H9 (cell line): ENCODE data around the gene ADAM8. TPM values are rescaled to one million over a fixed set of nuclear protein-coding genes. Genes with fewer than 3 reads are reported as not detected.

Experiments used
- DNase-seq: peaks from one replicate; pipeline ENCODE4 v3.0.0-alpha.2; 2017
- H2AFZ ChIP-seq: one replicate; pipeline ENCODE4 v1.6.1; 2013; ENCODE audit warnings: mild to moderate bottlenecking, low read length, control low read depth, moderate library complexity
- H2AK5ac ChIP-seq: 2 replicates; pipeline ENCODE4 v1.6.1; 2013; ENCODE audit warnings: low read length, control low read depth, mixed read lengths; ENCODE audit not compliant: insufficient read length
- H2BK120ac ChIP-seq: one replicate; pipeline ENCODE4 v1.6.1; 2013; ENCODE audit warnings: low read depth, mild to moderate bottlenecking, low read length, control low read depth, inconsistent platforms; ENCODE audit not compliant: poor library complexity, severe bottlenecking
- H2BK12ac ChIP-seq: 2 replicates; pipeline ENCODE4 v1.6.1; 2013; ENCODE audit warnings: low read length, control low read depth, mixed read lengths, low read depth; ENCODE audit not compliant: insufficient read length
- H2BK15ac ChIP-seq: 2 replicates; pipeline ENCODE4 v1.6.1; 2013; ENCODE audit warnings: low read depth, low read length, control low read depth
- H2BK20ac ChIP-seq: one replicate; pipeline ENCODE4 v1.6.1; 2013; ENCODE audit warnings: low read depth, mild to moderate bottlenecking, low read length, control low read depth, inconsistent platforms; ENCODE audit not compliant: poor library complexity, severe bottlenecking
- H2BK5ac ChIP-seq: 2 replicates; pipeline ENCODE4 v1.6.1; 2013; ENCODE audit warnings: low read length, control low read depth, mixed read lengths; ENCODE audit not compliant: insufficient read length
- H3K14ac ChIP-seq: 2 replicates; pipeline ENCODE4 v1.6.1; 2013; ENCODE audit warnings: low read length, control low read depth; ENCODE audit not compliant: insufficient read depth
- H3K18ac ChIP-seq: 2 replicates; pipeline ENCODE4 v1.6.1; 2013; ENCODE audit warnings: low read depth, mild to moderate bottlenecking, mixed read lengths, low read length, control low read depth; ENCODE audit not compliant: insufficient read length
- H3K23ac ChIP-seq: 2 replicates; pipeline ENCODE4 v1.6.1; 2013; ENCODE audit warnings: low read length, control low read depth, mixed read lengths, low read depth; ENCODE audit not compliant: insufficient read length
- H3K23me2 ChIP-seq: 2 replicates; pipeline ENCODE4 v1.6.1; 2013; ENCODE audit warnings: low read depth, mild to moderate bottlenecking, mixed read lengths, low read length, control low read depth; ENCODE audit not compliant: insufficient read length, poor library complexity, severe bottlenecking
- H3K27ac ChIP-seq: 2 replicates; pipeline ENCODE4 v1.5.1; 2013; ENCODE audit warnings: low read length, control low read depth, mixed read lengths, low read depth; ENCODE audit not compliant: insufficient read length
- H3K27me3 ChIP-seq: 2 replicates; pipeline ENCODE4 v1.6.1; 2013; ENCODE audit warnings: low read length, control low read depth, inconsistent platforms; ENCODE audit not compliant: insufficient read depth
- H3K4ac ChIP-seq: 2 replicates; pipeline ENCODE4 v1.6.1; 2013; ENCODE audit warnings: low read depth, mild to moderate bottlenecking, control low read depth, inconsistent platforms, low read length, moderate library complexity
- H3K4me1 ChIP-seq: 2 replicates; pipeline ENCODE4 v1.6.1; 2013; ENCODE audit warnings: low read length, control low read depth, inconsistent platforms; ENCODE audit not compliant: insufficient read depth
- H3K4me2 ChIP-seq: 2 replicates; pipeline ENCODE4 v1.6.1; 2013; ENCODE audit warnings: low read length, control low read depth, mixed read lengths; ENCODE audit not compliant: insufficient read length, insufficient read depth
- H3K56ac ChIP-seq: 2 replicates; pipeline ENCODE4 v1.6.1; 2013; ENCODE audit warnings: low read depth, mild to moderate bottlenecking, mixed read lengths, low read length, control low read depth; ENCODE audit not compliant: insufficient read length
- H3K79me1 ChIP-seq: 2 replicates; pipeline ENCODE4 v1.6.1; 2013; ENCODE audit warnings: low read depth, mild to moderate bottlenecking, moderate library complexity, low read length, control low read depth, inconsistent platforms; ENCODE audit not compliant: insufficient read depth, poor library complexity, severe bottlenecking
- H3K79me2 ChIP-seq: 2 replicates; pipeline ENCODE4 v1.6.1; 2013; ENCODE audit warnings: low read length, control low read depth, inconsistent platforms; ENCODE audit not compliant: insufficient read depth
- H3K9ac ChIP-seq: 2 replicates; pipeline ENCODE4 v1.6.1; 2013; ENCODE audit warnings: low read length, control low read depth, mixed read lengths; ENCODE audit not compliant: insufficient read length; ENCODE audit errors: extremely low read depth
- H3K9me3 ChIP-seq: one replicate; pipeline ENCODE4 v1.6.1; 2013; ENCODE audit warnings: low read depth, low read length, inconsistent platforms; ENCODE audit not compliant: control insufficient read depth
- H3T11ph ChIP-seq: one replicate; pipeline ENCODE4 v1.6.1; 2013; ENCODE audit warnings: mild to moderate bottlenecking, low read length, control low read depth, inconsistent platforms
- H4K20me1 ChIP-seq: one replicate; pipeline ENCODE4 v1.6.1; 2013; ENCODE audit not compliant: control insufficient read depth, insufficient read length, insufficient read depth
- H4K5ac ChIP-seq: 2 replicates; pipeline ENCODE4 v1.6.1; 2013; ENCODE audit warnings: low read depth, mild to moderate bottlenecking, mixed read lengths, low read length, control low read depth; ENCODE audit not compliant: insufficient read length
- H4K8ac ChIP-seq: replicated peaks from 2 replicates; pipeline ENCODE4 v1.6.1; 2013; ENCODE audit warnings: low read length, control low read depth, mixed read lengths, low read depth; ENCODE audit not compliant: insufficient read length
- H4K91ac ChIP-seq: 2 replicates; pipeline ENCODE4 v1.6.1; 2013; ENCODE audit warnings: low read depth, mild to moderate bottlenecking, moderate library complexity, mixed read lengths, low read length, control low read depth; ENCODE audit not compliant: insufficient read length
- H3K27ac Mint-ChIP-seq, 3 experiments: 2 replicates in 2 of 3; 3 replicates in 1 of 3; pipeline ENCODE4 v1.8.0; 2020 to 2021; ENCODE audit warnings: mixed read lengths in 3 of 3, mild to moderate bottlenecking in 1 of 3, moderate library complexity in 1 of 3
- H3K27me3 Mint-ChIP-seq: 2 replicates; pipeline ENCODE4 v1.8.0; 2021; ENCODE audit warnings: low read depth, mild to moderate bottlenecking, moderate library complexity, mixed read lengths
- H3K36me3 Mint-ChIP-seq, 3 experiments: 2 replicates in 2 of 3; 3 replicates in 1 of 3; pipeline ENCODE4 v1.8.0; 2020 to 2021; ENCODE audit warnings: low read depth in 3 of 3, mixed read lengths in 3 of 3; ENCODE audit not compliant: insufficient read depth in 1 of 3
- H3K4me1 Mint-ChIP-seq, 2 experiments: 2 replicates each; pipeline ENCODE4 v1.8.0; 2020; ENCODE audit warnings: mixed read lengths in 2 of 2
- H3K4me3 Mint-ChIP-seq, 2 experiments: 2 replicates in 1 of 2; 3 replicates in 1 of 2; pipeline ENCODE4 v1.8.0; 2020 to 2021; ENCODE audit warnings: mild to moderate bottlenecking in 2 of 2, mixed read lengths in 2 of 2, moderate library complexity in 1 of 2
- H3K9me3 Mint-ChIP-seq, 2 experiments: 2 replicates in 1 of 2; 3 replicates in 1 of 2; pipeline ENCODE4 v1.8.0; 2020; ENCODE audit warnings: mild to moderate bottlenecking in 2 of 2, mixed read lengths in 2 of 2, moderate library complexity in 1 of 2
- WGBS: extraction: QIAGEN DNeasy Blood & Tissue Kit; methylation state at CpG from one replicate; pipeline ENCODE4 v1.1.7; 2013; ENCODE audit warnings: missing lambda C conversion rate, low lambda C conversion rate, mixed read lengths; ENCODE audit not compliant: insufficient read length; ENCODE audit errors: extremely low coverage; 5-methylcytosine and 5-hydroxymethylcytosine counted together
- total RNA-seq: library from RNA; stranded (reverse); gene quantifications from 2 replicates; pipeline ENCODE4 v1.2.1, GENCODE V29; 2021
- TF ChIP-seq, protein P1 (sequence below): fragments of 200-600 bp; sonication (generic); conservative IDR thresholded peaks from 3 replicates; pipeline ENCODE4 v1.8.0; 2021; ENCODE audit warnings: antibody characterized with exemption, mild to moderate bottlenecking

ADAM8 gene
- total RNA-seq, 1 experiment from 2014 or later: 5.4 TPM

DNA sequence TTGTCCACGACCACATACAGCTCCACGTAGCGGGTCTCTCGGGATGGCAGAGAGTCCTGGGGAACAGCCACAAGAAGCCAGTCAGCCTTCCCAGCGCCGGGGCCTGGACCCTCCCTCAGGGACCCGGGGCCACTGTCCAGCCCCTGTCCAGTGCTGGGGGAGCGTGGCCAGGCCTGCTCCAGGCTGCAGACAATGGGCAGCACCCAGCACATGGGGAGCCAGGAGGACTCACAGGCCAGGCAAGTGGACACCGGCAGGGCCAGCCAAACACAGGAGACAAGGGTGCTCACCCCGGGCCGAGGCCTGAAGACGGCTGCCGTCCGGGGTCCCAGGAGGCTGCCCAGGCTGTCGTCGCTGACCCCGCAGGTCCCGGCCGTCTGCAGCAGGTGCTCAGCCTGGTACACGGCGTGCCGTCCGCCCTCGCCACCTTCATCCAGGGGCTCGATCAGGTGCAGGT is 3.7 kb downstream of the ADAM8 start:
- no peaks in the 10 kb centered on the region for H3K4me1 ChIP-seq
- H3K23ac ChIP-seq: no peak overlapping the region
- H2AK5ac ChIP-seq: no peak overlapping the region
- no peak overlapping the region for H3K18ac ChIP-seq
- no peak overlapping the region for H3K27ac ChIP-seq
- no CpG with 5 or more reads among the region's 25 CpGs for WGBS
- H4K8ac ChIP-seq: no peak overlapping the region
- no peak overlapping the region for H3T11ph ChIP-seq
- Mint-ChIP-seq H3K27ac (no peak overlapping the region), H3K27me3 (peaks cover 11% of the 10 kb centered on the region), H3K36me3 (no peaks in the 10 kb centered on the region), H3K4me1 (peaks cover 3 to 7% of the 10 kb centered on the region in 2 experiments; a peak in 3 of 4 replicates), H3K4me3 (no peak overlapping the region), H3K9me3 (no peaks in the 10 kb centered on the region)
- no peak overlapping the region for H2BK5ac ChIP-seq
- H2BK20ac ChIP-seq: no peak overlapping the region
- DNase-seq: no peak
- no peak overlapping the region for H3K4ac ChIP-seq
- H4K20me1 ChIP-seq: no peaks in the 10 kb centered on the region
- H3K79me1 ChIP-seq: no peaks in the 10 kb centered on the region
- peaks cover 7% of the 10 kb centered on the region for H3K23me2 ChIP-seq
- no peak overlapping the region for H2AFZ ChIP-seq
- H4K5ac ChIP-seq: no peak overlapping the region
- no peak overlapping the region for H3K4me2 ChIP-seq
- no peak overlapping the region for H2BK12ac ChIP-seq
- no peak overlapping the region for H3K9ac ChIP-seq
- no peaks in the 10 kb centered on the region; the same call in 1 of the 2 replicates for H3K27me3 ChIP-seq
- no peak overlapping the region for H4K91ac ChIP-seq
- no peak overlapping the region for H3K56ac ChIP-seq
- H2BK120ac ChIP-seq: no peak overlapping the region
- no peaks in the 10 kb centered on the region for H3K9me3 ChIP-seq
- no peak overlapping the region for H2BK15ac ChIP-seq
- TF ChIP-seq, protein P1, sequence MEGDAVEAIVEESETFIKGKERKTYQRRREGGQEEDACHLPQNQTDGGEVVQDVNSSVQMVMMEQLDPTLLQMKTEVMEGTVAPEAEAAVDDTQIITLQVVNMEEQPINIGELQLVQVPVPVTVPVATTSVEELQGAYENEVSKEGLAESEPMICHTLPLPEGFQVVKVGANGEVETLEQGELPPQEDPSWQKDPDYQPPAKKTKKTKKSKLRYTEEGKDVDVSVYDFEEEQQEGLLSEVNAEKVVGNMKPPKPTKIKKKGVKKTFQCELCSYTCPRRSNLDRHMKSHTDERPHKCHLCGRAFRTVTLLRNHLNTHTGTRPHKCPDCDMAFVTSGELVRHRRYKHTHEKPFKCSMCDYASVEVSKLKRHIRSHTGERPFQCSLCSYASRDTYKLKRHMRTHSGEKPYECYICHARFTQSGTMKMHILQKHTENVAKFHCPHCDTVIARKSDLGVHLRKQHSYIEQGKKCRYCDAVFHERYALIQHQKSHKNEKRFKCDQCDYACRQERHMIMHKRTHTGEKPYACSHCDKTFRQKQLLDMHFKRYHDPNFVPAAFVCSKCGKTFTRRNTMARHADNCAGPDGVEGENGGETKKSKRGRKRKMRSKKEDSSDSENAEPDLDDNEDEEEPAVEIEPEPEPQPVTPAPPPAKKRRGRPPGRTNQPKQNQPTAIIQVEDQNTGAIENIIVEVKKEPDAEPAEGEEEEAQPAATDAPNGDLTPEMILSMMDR: no peak
- no peak overlapping the region for H3K14ac ChIP-seq
- no peaks in the 10 kb centered on the region for H3K79me2 ChIP-seq
